Activated CD4-positive, alpha-beta T cell treated with anti-CD3 and anti-CD28 coated beads, Interleukin-2, amount 50 U/mL, for 16 hours (primary cell): Measurements from ENCODE around the gene TNFAIP8.
"Not testable (repeated sequence)": the region's sequence is repeated elsewhere in the genome, so short reads cannot be mapped to it uniquely, and the experiment has no call there.

Experiments used
- DNase-seq: peaks from one replicate; pipeline ENCODE4 v3.0.0-alpha.2; 2020

The TNFAIP8 gene

GRCh38 chr5:119428166-119428565 is 72.3 kb downstream of the TNFAIP8 start:
- DNase-seq: not testable (repeated sequence)

GRCh38 chr5:119428574-119428973 is 72.8 kb downstream of the TNFAIP8 start:
- DNase-seq: not testable (repeated sequence)

GRCh38 chr5:119432674-119433237 is 76.9 kb downstream of the TNFAIP8 start:
- not testable (repeated sequence) for DNase-seq

GRCh38 chr5:119435436-119436132 is 79.8 kb downstream of the TNFAIP8 start:
- DNase-seq: peak; percentile 61

- not testable (repeated sequence) for DNase-seq
Measured at GRCh38 chr5:119437785-119438586, 82.2 kb downstream of the TNFAIP8 start.

GRCh38 chr5:119438587-119438917 is 82.7 kb downstream of the TNFAIP8 start:
- DNase-seq: not testable (repeated sequence)

- no peak for DNase-seq
Measured at GRCh38 chr5:119439140-119439631, 83.4 kb downstream of the TNFAIP8 start.

- not testable (repeated sequence) for DNase-seq
Measured at GRCh38 chr5:119439632-119440031, 83.8 kb downstream of the TNFAIP8 start.

GRCh38 chr5:119444643-119445042 is 88.8 kb downstream of the TNFAIP8 start:
- DNase-seq: not testable (repeated sequence)

GRCh38 chr5:119445544-119445943 is 89.7 kb downstream of the TNFAIP8 start:
- DNase-seq: no peak
